Choroid plexus epithelial cell (primary cell): ENCODE data around the gene ZNF524.
A peak's percentile ranks its signal among the peaks of the same experiment; 100 is the strongest.

Experiments
- DNase-seq: peaks from one replicate; pipeline ENCODE4 v3.0.0-alpha.2; 2010; ENCODE audit warnings: low read depth
- H3K4me3 ChIP-seq: 2 replicates; pipeline ENCODE4 v1.5.1; 2011; ENCODE audit warnings: low read depth, mild to moderate bottlenecking, control low read depth, low read length, moderate library complexity
- CTCF ChIP-seq: conservative IDR thresholded peaks from 2 replicates; pipeline ENCODE4 v1.5.1; 2011; ENCODE audit warnings: low read depth, mild to moderate bottlenecking, control low read depth, inconsistent platforms, low read length, moderate library complexity

The ZNF524 gene

GRCh38 chr19:55638864-55639359, 38.8 kb downstream of the ZNF524 start:
- TF ChIP-seq CTCF = peak; percentile 67
- DNase-seq = peak; percentile 49

GRCh38 chr19:55640043-55640576, 40.0 kb downstream of the ZNF524 start:
- DNase-seq = peak; percentile 83
- peak; percentile 61 for TF ChIP-seq CTCF

More at GRCh38 chr19:55638864-55639359, 38.8 kb downstream of the ZNF524 start:
- H3K4me3 ChIP-seq = no peak overlapping the region

GRCh38 chr19:55640577-55641425, 40.7 kb downstream of the ZNF524 start, which contains the start of gene ZNF580:
Gene ZNF580 (plus strand): TSS chr19:55641002. CDS start chr19:55642509, 1,507 bp downstream.
- no peak for TF ChIP-seq CTCF
- peak; percentile 91 for DNase-seq
- peak within 1 kb of the TSS; percentile 81 for H3K4me3 ChIP-seq

More at GRCh38 chr19:55640043-55640576, 40.0 kb downstream of the ZNF524 start:
- peak overlapping the region; percentile 81 for H3K4me3 ChIP-seq

- TF ChIP-seq CTCF = no peak
- DNase-seq = peak; percentile 50
- peak overlapping the region; percentile 81 for H3K4me3 ChIP-seq
Observed at GRCh38 chr19:55641426-55642152, 41.5 kb downstream of the ZNF524 start.

GRCh38 chr19:55642153-55643002, 42.3 kb downstream of the ZNF524 start:
- TF ChIP-seq CTCF = no peak
- peak overlapping the region; percentile 81 for H3K4me3 ChIP-seq
- peak; percentile 46 for DNase-seq
